Measurements from ENCODE around the gene FOXC1. TPM values are rescaled to one million over a fixed set of nuclear protein-coding genes. Genes with fewer than 3 reads are reported as not detected.

The FOXC1 gene
- total RNA-seq, 2 donors from 2014 or later = 0.07 to 0.10 TPM

DNA sequence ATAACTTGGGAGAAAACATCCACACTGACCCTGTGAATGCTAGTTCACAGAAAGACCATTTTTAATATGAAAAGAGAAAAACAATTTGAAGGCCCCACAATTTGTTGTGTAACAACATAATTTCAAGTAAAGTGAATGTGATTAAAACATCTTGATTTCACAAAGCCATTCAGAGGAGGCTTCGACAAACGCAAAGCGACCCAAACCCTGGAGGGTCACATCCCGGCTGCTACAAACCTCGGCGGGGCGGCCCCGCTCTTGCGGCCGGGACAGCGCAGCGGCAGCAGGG lies 14.0 kb downstream of the FOXC1 start:
- H3K36me3 Mint-ChIP-seq = peaks cover 5 to 25% of the 10 kb centered on the region in 2 donors
- ATAC-seq (no peak), DNase-seq (ENCODE audit: low spot score in 2 of 2) (no peak)
- H3K27ac Mint-ChIP-seq = no peak overlapping the region
- H3K9me3 Mint-ChIP-seq = no peaks in the 10 kb centered on the region

DNA sequence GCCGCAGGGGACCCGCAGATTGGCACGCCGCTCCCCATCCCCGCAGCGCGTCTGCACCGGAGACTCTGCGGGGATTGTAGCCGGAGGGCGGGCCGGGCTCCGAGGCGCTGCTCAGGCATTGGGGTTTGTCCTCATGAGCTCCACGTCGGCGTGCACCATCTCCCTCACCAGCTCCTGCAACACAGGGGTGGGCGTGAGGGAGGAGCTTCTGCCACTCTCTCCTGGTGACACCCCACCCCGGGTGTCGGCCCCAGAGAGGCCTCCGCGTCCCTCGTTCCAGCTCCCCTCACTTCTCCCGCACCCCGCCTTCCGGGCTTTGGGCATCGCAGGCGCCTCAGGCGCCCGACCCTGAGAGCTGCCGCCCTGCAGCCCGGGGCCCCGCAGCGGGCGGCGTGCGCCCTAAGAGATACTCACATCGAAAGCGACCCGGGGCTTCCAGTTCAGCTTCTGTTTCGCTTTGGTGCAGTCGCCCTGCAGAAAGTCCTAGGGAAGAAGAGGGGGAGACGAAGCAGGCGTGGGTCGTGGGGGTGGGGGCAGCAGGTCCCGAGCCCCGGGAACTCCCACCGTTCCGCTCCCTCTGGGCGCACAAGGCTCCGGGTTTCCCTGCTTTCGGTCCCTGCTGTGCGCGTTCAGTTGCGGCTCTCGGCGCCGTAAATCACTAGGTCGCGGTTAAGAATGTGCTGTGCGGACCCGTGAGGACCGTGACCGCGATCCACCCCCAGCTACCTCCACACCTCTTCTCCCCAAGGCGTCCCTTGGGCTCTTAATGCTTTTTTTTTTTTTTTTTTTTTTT lies 14.5 kb downstream of the FOXC1 start:
- Mint-ChIP-seq H3K27ac (no peak overlapping the region), H3K36me3 (peaks cover 5 to 29% of the 10 kb centered on the region in 2 donors), H3K9me3 (no peaks in the 10 kb centered on the region)
- peak in 1 of 2 donors; percentile 45 for DNase-seq (ENCODE audit: low spot score in 2 of 2)
- peak in 1 of 2 donors; percentile 59 for ATAC-seq

DNA sequence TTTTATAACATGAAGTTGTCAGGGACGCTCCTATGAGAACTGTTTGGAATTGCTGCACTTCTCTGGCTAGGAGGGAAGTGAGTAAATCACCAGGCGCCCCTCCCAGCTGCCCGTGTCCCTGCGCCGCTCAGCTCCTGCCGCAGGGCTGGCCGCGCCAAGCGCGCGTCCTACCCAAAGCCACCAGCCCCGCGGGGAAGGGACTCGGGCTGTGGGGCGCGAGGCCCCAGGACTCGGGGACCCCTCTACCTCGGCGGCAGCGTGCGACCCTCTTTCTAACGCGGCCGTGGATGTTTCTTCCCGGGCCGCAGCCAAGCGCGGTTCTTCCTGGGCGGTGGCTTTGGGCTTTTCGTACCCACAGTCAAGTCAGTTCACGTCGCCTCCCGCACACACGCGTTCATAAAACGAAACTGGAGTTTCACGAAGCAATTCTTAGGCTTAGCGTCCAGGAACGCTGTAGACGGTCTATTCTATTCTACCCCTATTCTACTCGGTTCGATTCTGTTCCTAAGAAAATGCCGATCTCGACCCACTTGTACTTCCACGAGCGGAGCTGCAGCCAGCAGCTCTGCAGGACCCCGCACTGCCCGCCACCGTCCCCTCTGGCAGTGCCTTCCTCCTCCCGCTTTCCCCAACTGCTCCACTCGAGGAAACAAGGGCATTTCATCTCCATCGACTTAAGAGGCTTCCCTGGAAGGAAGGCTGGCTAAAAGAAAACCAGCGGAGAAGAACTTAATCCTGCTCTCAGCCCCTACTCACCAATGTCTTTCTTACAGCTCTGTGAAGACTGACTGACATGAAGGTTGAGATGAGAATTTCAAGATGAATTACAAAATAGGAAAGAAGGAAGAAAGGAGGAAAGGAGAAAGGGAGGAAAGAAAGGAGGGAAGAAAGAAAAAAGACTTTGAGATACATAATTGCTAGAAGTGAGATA lies 15.4 kb downstream of the FOXC1 start:
- H3K9me3 Mint-ChIP-seq = no peaks in the 10 kb centered on the region
- no peak overlapping the region for H3K27ac Mint-ChIP-seq
- DNase-seq (ENCODE audit: low spot score in 2 of 2) (peak in 1 of 2 donors; percentile 30), ATAC-seq (peak in 1 of 2 donors; percentile 43)
- H3K36me3 Mint-ChIP-seq = peaks cover 5 to 30% of the 10 kb centered on the region in 2 donors

DNA sequence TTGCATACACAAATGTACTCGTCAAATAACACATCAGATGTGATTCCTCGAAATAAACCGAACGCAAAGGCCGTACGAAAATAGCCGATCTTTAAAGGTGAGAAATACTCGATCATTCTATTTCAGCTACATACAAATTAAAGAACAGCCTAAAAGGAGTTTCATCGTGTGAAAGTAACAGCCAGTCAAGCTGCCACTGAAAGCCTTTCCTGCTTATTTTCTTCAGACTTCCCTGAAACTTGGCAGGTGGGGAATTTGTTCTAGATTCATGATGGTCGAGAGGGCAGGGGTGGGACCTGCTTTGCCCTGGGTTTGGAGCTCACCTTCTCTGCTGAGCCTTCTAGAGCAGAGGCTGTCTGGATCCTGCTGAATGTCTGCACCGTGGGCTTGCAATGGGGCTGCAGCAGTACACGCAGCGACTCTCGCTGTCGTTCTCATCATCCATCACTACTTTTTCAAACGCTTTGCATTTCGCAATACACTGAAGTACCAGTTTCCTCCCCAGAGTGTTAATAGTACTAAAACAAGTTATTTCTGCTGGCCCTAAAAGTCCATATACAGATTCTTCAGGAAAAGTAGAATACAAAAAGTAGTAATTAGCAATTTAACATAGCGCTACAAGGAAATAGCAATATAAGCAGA lies 16.2 kb downstream of the FOXC1 start:
- no peak for ATAC-seq
- no peaks in the 10 kb centered on the region for H3K9me3 Mint-ChIP-seq
- no peak overlapping the region for H3K27ac Mint-ChIP-seq
- DNase-seq (ENCODE audit: low spot score in 2 of 2) = no peak
- H3K36me3 Mint-ChIP-seq = peaks cover 5 to 30% of the 10 kb centered on the region in 2 donors

DNA sequence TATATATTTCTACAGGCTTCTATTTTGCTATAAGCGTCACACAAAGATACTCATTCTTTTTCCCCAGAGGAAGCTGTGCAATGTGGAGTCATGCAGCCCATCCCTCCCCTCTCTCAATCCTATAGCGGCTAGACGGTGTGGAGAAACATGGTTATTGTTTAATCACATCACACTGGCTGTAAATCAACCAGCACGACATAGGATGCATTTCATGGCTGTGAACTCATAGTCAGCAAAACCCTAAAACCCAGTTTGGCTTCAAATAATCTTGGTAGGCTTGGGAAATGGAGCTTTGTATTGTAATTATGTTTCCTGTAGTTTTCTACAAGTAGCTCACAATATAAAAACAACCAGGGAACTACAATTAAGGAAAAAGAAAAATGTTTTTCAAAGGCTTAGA lies 16.8 kb downstream of the FOXC1 start:
- peaks cover 5 to 30% of the 10 kb centered on the region in 2 donors for H3K36me3 Mint-ChIP-seq
- H3K9me3 Mint-ChIP-seq = no peaks in the 10 kb centered on the region
- no peak for DNase-seq (ENCODE audit: low spot score in 2 of 2)
- H3K27ac Mint-ChIP-seq = no peak overlapping the region
- no peak for ATAC-seq

GRCh38 chr6:1627827-1628560 lies 18.3 kb downstream of the FOXC1 start:
- ATAC-seq (no peak), DNase-seq (ENCODE audit: low spot score in 2 of 2) (no peak)
- Mint-ChIP-seq H3K27ac (no peak overlapping the region), H3K36me3 (peaks cover 5 to 26% of the 10 kb centered on the region in 2 donors), H3K9me3 (no peaks in the 10 kb centered on the region)

- DNase-seq (ENCODE audit: low spot score in 2 of 2) = no peak
- Mint-ChIP-seq H3K36me3 (peaks cover 0 to 20% of the 10 kb centered on the region in 2 donors), H3K27ac (no peak overlapping the region), H3K9me3 (no peaks in the 10 kb centered on the region)
- ATAC-seq = no peak
Observed at GRCh38 chr6:1629316-1629715, 19.6 kb downstream of the FOXC1 start.

GRCh38 chr6:1630212-1630770 lies 20.6 kb downstream of the FOXC1 start:
- Mint-ChIP-seq H3K9me3 (no peaks in the 10 kb centered on the region), H3K36me3 (peaks cover 0 to 17% of the 10 kb centered on the region in 2 donors), H3K27ac (no peak overlapping the region)
- DNase-seq (ENCODE audit: low spot score in 2 of 2) (peak in 1 of 2 donors; percentile 45), ATAC-seq (no peak)

GRCh38 chr6:1630771-1631217 lies 21.1 kb downstream of the FOXC1 start:
- H3K9me3 Mint-ChIP-seq = no peaks in the 10 kb centered on the region
- DNase-seq (ENCODE audit: low spot score in 2 of 2) (no peak), ATAC-seq (no peak)
- H3K27ac Mint-ChIP-seq = no peak overlapping the region
- peaks cover 0 to 12% of the 10 kb centered on the region in 2 donors for H3K36me3 Mint-ChIP-seq

GRCh38 chr6:1631251-1631650 lies 21.5 kb downstream of the FOXC1 start:
- Mint-ChIP-seq H3K36me3 (peaks cover 0 to 12% of the 10 kb centered on the region in 2 donors), H3K9me3 (no peaks in the 10 kb centered on the region), H3K27ac (no peak overlapping the region)
- DNase-seq (ENCODE audit: low spot score in 2 of 2) (no peak), ATAC-seq (no peak)

- no peak for ATAC-seq
Observed at GRCh38 chr6:1633366-1634021, 23.8 kb downstream of the FOXC1 start.

GRCh38 chr6:1634081-1634480 lies 24.4 kb downstream of the FOXC1 start:
- Mint-ChIP-seq H3K36me3 (peaks cover 0 to 9% of the 10 kb centered on the region in 2 donors), H3K27ac (no peak overlapping the region), H3K9me3 (no peaks in the 10 kb centered on the region)
- no peak for ATAC-seq
- DNase-seq (ENCODE audit: low spot score in 2 of 2) = no peak

More at GRCh38 chr6:1633366-1634021, 23.8 kb downstream of the FOXC1 start:
- H3K36me3 Mint-ChIP-seq = peaks cover 0 to 12% of the 10 kb centered on the region in 2 donors
- no peak overlapping the region for H3K27ac Mint-ChIP-seq
- H3K9me3 Mint-ChIP-seq = no peaks in the 10 kb centered on the region
- DNase-seq (ENCODE audit: low spot score in 2 of 2) = no peak

DNA sequence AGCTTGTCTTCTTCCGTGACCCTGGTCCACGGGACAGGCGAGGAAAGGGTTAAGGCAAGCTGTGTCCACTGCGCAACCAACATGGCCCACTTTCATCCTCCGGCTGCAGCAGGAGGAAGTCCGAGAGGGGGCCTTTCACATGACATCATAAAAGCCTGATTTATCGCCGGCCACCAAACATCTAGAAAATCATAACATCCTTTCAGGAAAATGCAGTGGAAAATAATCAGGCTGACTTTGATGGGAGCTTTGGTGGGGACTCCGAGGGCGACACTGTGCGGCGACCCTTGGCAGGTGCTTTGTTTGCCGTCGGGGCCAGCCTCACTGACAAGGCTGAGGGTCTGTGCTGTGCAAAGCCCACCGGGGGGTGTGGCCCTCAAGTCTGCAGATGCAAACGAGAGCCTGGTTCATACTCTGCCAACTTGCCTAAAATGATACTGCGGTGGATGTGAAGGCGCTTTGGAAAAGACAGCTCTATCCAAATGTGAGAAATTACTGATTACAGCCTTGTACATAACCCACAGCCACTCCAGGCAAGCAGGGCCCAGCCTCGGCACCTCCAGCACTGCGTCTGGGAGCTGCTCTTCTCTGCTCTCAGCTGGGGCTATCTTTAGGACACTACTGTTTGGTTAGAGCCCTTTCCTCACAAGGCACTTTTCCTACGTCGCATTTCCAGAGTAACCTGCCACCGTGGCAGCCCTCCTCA lies 25.7 kb downstream of the FOXC1 start:
- H3K9me3 Mint-ChIP-seq = no peaks in the 10 kb centered on the region
- H3K27ac Mint-ChIP-seq = peak overlapping the region in 1 of 2 donors; percentile 34
- ATAC-seq (no peak), DNase-seq (ENCODE audit: low spot score in 2 of 2) (no peak)
- H3K36me3 Mint-ChIP-seq = peaks cover 0 to 7% of the 10 kb centered on the region in 2 donors

- no peak for ATAC-seq
- Mint-ChIP-seq H3K27ac (peak overlapping the region in 1 of 2 donors; percentile 60), H3K9me3 (no peaks in the 10 kb centered on the region), H3K36me3 (peaks cover 0 to 7% of the 10 kb centered on the region in 2 donors)
- DNase-seq (ENCODE audit: low spot score in 2 of 2) = no peak
Observed at GRCh38 chr6:1636272-1636825, 26.6 kb downstream of the FOXC1 start.

All from activated naive CD4-positive, alpha-beta T cell treated with anti-CD3 and anti-CD28 coated beads, Interleukin-2, amount 50 U/mL, for 72 hours (primary cell).